Measurements from ENCODE around the gene HDAC9.

Gene HDAC9

DNA sequence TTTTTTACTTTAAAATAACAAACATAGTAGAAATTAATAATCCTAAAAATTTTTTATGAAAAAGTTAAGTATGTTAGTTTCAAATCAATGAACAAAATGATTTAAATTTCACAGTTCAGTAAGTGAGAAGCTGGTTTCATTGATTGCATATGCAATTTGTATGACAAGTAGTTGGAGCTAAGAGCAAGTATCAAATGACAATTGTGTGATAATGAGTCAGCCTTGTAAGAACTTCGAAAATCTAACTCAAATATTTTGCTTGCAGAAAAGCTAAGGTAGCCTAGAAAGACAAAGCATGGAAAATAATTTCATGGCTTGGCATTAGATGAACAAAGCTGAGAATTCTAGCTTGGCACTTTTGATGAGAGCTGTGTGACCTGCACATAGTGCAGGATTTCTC lies 111.5 kb downstream of the HDAC9 start:
- no peak for DNase-seq

DNA sequence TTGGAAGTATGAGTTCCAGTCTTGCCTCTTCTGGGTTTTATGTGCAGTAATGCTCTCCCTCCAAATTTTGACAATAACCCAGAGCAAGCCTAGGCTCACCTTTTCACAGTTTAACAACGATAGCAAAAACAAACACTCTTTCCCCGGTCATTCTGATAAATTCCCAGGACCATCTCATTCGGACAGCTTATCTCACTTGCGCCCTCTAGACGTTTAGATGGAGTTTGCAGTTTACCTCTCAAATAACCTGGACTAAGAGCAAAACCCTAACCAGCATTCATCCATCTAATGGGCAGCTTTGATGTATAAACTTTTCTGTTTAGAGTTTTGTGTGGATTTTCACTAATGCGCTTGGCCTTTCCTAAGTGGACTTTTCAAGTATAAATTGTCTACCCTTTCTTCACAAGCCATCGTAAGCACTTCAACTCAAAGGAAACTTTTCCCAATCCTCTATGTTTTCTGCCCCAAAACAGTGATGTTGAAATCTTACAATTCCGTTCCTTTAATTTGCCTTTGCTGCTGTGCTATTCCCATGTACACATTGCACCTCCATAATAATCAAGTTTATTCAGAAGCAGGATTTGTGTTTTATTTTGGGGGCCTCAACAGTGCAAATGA lies 114.9 kb downstream of the HDAC9 start:
- DNase-seq = peak; percentile 55

DNA sequence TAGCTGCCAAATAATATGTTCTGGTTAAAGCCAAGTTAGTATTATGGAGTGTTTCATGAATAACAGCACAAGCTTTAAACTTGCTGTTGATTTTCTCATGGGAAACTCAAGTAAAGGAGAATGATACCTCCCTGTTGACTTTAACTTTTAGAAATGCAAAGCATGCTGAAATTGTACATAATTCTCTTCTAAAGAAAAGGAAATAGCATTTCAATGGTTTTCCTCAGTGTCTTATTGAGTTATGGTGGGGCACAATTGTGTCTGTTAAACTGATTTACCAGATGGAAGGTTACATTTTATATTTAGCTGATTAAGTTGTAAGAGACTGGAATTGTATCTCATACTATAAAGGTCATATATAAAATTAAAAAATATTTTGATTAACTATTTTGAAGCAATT lies 119.3 kb downstream of the HDAC9 start:
- no peak for DNase-seq

DNA sequence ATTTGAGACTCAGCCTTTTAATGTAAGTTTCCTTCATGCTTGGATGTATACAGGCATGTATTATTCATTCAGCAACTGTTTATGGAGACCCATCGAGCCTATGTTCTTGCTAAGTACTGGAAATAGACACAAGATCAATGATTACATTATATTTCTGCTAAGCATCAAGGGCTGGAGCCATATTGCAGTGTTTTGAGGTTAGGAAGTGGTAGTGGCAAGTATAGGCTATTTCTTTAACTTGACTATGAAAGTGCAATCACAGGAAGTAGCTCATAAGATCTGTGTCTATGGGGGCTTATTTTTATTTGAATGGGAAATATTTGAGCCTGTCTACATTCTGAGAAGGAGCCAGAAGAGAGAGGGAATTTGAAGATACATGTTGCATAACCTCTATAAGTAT lies 123.8 kb downstream of the HDAC9 start:
- no peak for DNase-seq

DNA sequence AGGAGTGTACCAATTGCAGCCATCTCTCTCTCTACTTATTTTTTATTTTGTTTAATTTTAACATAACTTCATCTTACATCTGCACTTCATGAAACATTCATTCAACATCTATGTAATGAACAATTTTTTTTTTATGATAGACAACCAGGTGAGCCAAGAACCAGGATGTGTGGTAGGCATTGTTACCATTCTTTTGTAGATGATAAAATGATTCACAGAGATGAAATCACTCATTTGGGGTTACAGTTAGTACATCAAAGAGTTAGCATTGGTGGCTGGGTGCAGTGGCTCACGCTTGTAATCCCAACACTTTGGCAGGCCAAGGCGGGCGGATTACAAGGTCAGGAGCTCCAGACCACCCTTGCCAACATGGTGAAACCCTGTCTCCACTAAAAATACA lies 127.8 kb downstream of the HDAC9 start:
- no peak for DNase-seq

DNA sequence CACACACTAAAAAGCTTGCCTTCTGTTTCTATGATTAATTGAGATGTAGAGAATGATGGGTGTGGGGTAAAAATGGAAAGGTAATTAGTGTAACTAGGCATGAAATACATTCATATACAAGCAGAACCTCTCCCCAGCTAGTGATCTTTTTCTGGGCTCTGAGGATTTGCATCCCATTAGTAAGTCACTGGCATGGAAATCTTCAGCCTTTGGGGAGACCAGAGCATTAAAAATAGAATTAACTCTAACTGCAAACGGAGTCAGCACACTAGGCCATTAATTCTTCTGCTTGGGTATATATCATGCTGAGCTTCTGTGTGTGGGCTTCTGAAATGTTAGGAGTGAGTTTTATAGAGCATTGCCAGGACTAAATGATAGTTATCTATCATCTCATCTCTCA lies 128.9 kb downstream of the HDAC9 start:
- no peak for DNase-seq

DNA sequence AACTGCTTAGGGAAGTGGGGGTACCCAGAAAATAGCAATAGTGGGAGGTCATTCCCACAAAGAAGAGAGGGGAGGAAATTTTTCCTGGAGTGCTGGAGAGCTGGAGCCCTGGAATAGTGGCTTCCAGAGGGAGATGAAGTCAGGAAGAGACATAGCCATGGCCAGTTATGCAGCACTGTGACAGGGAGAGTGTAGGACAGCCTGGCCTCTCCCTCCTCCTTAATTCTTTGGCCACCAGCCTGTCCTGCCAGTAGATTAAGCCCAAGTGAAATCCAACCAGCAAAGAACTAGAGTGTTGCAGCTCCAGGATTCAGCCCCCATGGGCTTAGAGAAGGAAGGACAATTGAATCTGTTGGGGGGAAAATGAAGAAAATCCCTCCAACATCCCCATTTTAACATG lies 130.5 kb downstream of the HDAC9 start:
- DNase-seq = no peak

DNA sequence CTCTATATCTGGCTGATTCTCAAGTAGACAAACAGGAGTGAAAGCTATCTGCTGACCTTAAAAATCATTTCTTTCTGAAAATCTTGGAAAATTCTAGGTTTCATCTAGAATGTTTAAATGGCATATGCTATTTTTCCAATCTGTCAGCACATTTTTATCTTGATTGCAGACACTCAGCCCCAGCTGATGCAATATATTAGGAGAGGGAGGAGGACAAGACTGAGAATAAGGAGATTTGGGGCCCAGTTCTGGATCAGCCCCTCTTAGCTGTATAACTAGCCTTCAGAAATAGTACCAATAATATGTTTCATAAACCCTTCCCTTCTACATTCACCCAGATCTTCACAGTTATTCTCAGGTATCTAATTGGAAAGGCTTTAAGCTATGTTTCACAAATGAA lies 131.2 kb downstream of the HDAC9 start:
- DNase-seq = no peak

DNA sequence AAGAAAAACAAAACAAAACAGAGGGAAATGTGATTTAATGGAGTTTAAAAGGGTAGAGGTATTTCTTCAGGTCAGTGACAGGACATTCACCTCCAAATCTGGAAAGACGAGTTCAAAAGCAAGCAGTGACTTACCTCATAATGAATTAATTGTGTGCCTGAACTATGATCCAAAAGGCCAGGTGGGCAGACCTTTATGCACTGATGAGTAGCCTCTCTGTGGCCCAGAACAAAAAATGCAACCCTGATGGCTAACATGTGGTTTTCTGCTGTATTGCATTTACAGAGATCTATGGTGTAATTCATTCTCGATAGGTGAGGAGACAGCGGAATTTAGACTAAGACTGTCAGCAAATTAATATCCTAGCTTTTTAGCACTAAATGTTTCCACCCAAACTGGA lies 142.0 kb downstream of the HDAC9 start:
- DNase-seq = no peak

DNA sequence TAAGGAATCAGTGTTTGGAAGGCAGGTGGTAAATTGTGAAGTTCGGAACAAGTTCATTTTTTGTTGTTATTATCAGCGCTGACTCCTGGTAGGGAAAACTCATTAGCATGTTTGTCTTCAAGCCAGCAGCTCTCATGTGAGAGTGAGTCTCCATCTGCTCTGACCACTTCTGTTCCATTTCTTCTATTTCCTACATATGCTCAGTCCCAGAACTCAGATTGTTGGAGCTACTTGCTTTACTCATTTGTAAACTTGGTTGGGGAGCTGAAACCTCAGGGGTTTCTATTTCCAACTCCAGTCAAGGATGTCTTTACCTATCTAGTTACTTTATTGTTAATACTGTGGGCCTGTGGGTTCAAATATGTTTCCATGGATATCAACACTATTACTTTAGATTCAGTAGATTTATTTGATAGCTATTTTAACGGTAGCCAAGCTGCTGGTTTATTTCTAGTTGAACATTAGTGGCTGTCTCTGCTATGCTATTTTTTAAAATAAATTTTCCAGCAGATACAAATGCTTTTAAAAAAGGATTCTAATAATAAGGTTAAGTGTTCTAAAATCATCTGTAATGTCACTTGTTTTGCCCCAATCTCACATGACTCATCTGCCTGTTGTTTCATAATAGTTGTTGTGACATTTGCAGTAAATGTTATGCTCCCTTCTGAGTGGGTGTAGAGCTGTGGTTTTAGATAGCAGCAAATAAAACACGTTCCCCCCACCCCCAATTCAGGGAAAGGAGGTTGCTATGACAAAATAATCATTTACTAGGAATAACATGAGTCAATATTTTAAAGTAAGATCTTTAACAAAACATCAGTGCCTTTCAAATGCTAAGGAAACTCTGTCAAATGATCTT lies 143.3 kb downstream of the HDAC9 start:
- no peak for DNase-seq

DNA sequence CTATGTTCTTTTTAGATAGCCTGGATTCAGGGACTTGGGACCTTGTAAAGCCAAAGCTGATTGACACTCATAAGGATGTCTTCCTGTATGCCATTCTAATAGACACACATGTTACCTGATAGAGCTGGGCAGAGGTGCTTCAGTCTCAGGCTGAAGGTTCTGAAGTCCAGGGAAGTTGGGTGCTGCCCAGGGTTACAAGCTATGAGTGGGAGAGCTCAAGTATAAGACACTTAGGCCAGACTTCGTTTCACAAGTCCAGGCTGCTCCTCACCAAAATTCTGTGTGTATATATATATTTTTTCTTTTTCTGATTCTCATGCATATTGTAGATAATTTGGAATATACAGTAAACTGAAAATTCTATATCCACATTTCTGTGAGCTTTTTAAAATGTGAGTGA lies 144.2 kb downstream of the HDAC9 start:
- no peak for DNase-seq

DNA sequence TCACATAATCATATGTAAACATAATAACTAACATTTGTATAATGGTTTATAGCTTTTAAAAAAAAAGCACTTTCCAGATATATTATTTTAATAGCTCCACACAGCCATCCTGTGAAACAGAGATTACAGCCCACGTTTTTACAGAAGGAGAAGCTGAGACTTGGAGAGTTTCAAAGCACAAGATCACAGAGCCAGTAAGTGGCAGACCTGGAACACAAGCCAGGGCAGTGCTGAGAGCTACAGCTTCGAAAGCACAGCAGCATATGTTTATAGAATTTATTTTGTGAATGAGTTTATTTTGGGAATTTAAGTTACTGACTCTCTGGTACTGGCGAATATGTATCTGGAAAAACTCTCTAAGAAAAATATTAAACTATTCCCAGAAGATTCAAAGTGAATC lies 149.4 kb downstream of the HDAC9 start:
- DNase-seq = no peak

DNA sequence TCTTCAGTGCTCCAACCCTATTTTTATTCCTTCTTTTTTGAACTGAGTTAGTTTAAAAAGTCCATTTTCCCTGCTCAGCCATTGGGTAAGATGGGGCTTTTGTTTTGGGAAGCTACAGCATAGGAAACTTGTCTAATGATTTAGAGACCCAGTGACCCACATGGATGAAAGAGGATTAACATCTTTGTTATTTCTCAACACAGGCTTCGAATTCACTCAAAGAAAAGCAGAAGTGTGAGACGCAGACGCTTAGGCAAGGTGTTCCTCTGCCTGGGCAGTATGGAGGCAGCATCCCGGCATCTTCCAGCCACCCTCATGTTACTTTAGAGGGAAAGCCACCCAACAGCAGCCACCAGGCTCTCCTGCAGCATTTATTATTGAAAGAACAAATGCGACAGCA lies 152.0 kb downstream of the HDAC9 start:
- no peak for DNase-seq

DNA sequence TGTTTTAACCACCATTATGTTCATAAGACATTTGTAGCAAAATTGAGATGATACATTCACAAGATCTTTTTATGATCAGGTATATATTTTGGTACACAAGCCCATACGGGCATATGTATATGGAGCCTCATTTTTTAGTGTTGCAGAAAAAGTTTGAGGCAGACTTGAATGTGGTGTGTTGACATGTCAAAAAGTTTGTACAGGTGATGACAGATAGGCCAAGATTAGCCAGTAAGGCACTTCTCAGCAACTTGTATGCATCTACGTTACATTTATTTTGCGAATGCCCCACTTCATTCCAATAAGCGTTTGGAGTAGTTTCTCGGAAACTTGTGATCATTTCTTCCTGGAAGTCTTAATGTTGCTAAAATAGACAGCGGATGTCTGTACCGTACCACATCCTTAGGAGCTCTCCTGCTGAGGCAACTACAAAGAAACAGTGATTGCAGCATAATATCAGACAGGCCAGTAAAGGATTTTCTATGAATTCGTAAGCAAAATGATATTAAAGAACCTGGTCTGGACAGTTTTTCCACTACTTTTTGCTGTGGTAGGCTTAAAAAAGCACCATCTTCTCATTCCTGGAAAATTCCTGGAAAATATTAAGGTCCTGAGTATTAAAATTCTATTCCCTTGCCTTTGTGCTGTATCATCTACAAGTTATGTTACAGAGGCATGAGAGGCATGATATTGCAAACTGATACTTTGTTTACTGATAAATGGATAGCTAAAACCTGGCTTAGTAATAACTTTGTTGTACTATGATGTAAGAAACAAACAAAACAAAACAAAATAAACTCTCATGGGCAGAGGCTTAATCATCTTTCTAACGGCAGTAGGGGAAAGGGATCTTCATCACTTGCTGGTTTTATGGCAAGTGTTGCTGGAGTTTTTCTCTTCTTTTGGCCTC lies 153.6 kb downstream of the HDAC9 start:
- DNase-seq = no peak

DNA sequence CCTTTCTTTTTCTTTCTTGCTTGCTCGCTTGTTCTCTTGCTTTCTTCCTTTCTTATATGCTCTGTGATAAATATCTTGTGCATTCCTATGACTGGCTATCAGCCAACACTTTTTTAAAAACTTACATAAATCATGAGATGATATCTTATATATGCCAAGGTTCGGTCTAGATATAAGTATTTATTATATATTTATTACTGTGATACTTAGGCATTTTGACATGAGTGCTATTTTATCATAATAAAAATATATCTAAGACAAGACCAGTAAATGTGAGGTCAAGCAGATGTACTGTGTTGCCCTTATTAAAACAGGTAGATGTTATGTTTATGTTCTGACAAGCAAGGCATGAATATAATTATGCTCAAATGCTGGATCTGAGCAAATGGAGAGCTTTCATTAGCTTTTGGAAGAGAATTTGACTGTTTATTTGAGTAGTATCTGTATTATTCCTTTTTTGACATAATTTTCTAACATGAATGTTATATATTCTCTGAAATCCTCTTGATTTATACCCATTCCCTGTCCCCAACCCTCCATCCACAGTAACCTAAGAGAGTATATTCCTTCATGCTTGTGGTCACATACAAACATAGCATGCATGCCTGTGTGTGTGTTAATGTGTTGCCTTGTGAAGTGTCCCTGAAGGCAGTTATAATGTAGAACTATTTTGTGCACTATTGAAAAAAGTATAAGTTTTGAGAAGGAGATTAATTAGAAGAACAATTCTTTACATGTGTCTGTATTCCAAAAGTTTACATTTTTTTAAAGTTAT lies 158.0 kb downstream of the HDAC9 start:
- DNase-seq = no peak

DNA sequence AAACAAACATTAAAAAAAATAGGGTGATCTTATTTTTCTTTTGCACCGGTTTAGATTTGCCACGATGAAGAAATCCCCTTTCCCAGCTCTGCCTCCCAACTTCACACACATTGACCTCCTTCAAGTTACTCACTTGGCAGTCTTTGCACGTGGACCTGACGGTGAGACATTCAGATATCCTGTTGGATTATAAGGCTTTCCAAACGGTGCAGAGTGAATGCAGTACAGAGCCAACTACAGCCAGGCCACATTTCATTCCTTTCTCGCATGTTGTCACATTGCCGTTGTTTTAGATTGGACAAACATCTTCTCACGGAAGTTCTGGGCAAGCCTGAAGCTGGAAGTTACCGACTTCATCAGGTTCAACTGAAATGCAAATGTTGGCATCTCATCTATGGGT lies 159.2 kb downstream of the HDAC9 start:
- DNase-seq = no peak

DNA sequence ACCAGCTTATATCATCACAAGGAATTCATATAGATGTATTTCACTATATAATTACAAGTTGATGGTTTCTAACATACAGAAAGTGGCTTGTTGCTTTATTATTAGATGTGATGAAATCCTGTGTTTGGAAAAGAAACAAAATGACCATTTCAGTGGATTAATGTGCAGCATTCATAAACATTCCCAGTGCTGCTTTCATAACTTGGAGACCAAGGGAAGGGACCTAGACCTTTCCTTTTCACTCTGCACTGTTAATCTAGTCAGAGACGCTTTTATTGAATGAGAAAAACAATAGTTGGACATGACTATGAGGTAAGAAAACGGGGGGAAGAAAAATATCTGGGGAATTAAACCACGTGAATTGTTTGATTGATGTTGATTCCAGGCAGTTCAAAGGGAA lies 160.0 kb downstream of the HDAC9 start:
- no peak for DNase-seq

DNA sequence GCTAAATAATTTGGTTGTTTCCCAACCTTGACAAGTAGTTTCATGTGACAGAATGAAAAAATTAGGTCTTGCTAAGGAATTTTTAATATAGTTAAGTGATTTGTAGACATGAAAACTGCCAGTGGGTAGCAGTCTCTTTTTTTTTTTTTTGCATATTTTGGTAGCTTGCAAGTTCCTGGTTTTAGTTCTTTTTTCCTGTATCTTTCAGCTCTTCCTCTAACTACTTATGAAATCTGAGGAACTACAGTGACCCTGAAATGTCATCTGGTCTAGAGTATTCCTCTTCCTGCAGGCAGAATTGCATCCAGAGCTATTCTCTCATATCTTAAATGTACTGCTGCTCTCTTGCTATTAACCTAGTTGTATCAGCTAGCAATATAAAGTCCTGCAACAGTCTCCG lies 160.4 kb downstream of the HDAC9 start:
- no peak for DNase-seq

DNA sequence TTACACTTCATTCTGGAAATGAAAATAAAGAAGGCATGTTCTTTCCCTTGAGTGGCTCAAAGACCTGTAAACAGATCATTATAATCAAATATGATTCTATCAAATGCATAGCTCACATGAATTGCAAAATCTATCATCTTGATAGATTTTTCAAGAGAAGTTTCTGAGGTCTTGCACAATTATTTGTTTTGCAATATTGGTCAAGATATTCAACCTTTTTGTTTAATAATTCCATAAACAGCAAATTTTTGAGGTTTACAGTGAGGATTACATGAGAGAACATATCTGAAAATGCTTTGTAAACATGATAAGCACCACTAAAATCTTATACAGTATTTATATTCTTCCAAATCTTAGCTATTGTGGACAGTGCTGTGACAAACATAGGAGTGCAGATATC lies 160.8 kb downstream of the HDAC9 start:
- DNase-seq = no peak

DNA sequence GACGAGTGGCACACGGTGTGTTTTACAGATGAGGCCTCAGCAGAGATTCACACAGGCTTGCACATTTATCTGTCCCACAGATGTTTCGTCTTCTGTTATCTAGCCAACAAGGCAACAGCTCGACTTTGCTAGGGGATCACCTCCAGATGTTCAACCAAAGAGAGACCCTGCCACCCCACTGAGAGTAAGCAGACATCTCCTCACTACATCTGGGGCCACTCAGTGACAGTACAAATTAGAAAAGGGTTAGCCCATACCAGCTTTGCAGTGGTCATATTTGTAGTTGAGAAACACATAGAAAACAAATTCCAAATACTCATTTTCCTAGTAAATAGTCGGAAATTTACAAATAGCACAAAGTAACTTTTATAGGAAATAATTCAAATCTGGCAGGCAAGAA lies 164.2 kb downstream of the HDAC9 start:
- DNase-seq = no peak

DNA sequence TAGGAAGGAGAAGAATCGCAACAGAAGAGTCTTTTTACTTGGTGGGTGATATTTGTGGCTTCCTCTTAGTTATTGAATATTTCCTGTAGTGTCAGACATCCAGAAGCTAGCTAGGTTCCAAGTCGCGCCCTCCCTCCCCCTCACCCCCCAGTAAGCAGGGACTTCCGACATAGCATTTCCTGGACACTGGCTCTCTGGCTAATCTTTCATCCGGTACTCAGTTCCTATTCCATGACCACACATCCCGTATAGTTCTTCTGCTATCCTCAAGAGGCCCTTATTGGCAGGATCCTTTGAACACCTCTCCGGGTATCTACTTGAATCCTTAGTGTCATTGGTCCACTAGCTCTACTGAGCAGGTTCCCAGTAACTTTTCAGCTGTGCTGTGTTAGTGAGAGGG lies 167.8 kb downstream of the HDAC9 start:
- no peak for DNase-seq

DNA sequence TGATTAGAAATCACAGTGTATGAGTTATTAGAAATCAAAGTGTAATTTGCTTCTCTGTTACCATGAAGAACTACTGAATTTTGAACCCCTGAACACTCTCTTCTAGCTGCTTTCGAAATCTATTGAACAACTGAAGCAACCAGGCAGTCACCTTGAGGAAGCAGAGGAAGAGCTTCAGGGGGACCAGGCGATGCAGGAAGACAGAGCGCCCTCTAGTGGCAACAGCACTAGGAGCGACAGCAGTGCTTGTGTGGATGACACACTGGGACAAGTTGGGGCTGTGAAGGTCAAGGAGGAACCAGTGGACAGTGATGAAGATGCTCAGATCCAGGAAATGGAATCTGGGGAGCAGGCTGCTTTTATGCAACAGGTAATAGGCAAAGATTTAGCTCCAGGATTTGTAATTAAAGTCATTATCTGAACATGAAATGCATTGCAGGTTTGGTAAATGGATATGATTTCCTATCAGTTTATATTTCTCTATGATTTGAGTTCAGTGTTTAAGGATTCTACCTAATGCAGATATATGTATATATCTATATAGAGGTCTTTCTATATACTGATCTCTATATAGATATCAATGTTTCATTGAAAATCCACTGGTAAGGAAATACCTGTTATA lies 170.7 kb downstream of the HDAC9 start:
- peak; percentile 87 for DNase-seq

DNA sequence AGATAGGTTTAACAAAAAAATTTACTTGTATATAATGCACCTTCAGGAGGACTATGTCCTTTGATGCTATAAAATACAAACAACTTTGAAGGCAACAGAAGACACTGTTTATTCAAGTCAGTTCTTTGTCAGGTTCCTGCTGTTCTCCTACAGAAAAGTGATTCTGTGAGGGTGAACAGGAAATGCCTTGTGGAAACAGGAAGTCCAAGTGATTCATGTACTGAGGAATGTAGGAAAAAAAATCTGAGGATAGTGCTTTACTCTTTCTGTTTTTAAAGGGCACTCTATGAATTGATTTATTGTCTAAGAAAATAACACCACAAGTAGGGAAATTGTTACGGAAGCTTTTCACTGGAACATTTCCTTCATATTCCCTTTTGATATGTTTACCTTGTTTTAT lies 171.9 kb downstream of the HDAC9 start:
- DNase-seq = no peak
